GM21390 (cell line): ENCODE results near the gene RABGAP1.

Source experiments
- ATAC-seq: cut with Tn5 transposase; IDR thresholded peaks from one replicate; pipeline ENCODE4 v1.9.1; 2021; ENCODE audit not compliant: unreplicated experiment

RABGAP1 gene

GRCh38 chr9:123007269-123007668, 66.4 kb downstream of the RABGAP1 start:
- ATAC-seq = no peak

GRCh38 chr9:123008909-123009308, 68.1 kb downstream of the RABGAP1 start:
- ATAC-seq = no peak

GRCh38 chr9:123011380-123011779, 70.6 kb downstream of the RABGAP1 start:
- ATAC-seq = no peak

- ATAC-seq = no peak
Measured at GRCh38 chr9:123011878-123012528, 71.2 kb downstream of the RABGAP1 start.

GRCh38 chr9:123016631-123017030, 75.8 kb downstream of the RABGAP1 start:
- no peak for ATAC-seq

- no peak for ATAC-seq
Measured at GRCh38 chr9:123020796-123021195, 80.0 kb downstream of the RABGAP1 start.

- no peak for ATAC-seq
Measured at GRCh38 chr9:123026425-123026824, 85.6 kb downstream of the RABGAP1 start.

GRCh38 chr9:123027517-123027916, 86.7 kb downstream of the RABGAP1 start:
- ATAC-seq = no peak

GRCh38 chr9:123028136-123028535, 87.3 kb downstream of the RABGAP1 start:
- ATAC-seq = no peak

- no peak for ATAC-seq
Measured at GRCh38 chr9:123028973-123029372, 88.2 kb downstream of the RABGAP1 start.

- ATAC-seq = no peak
Measured at GRCh38 chr9:123031963-123032362, 91.1 kb downstream of the RABGAP1 start.

- ATAC-seq = no peak
Measured at GRCh38 chr9:123033352-123033751, 92.5 kb downstream of the RABGAP1 start, which contains the start of gene GPR21. Gene GPR21 (plus strand): TSS chr9:123033667. CDS start chr9:123034567, 900 bp downstream.

GRCh38 chr9:123033864-123034601, 93.2 kb downstream of the RABGAP1 start:
- no peak for ATAC-seq

- ATAC-seq = no peak
Measured at GRCh38 chr9:123034881-123035510, 94.2 kb downstream of the RABGAP1 start.

GRCh38 chr9:123035791-123036190, 95.0 kb downstream of the RABGAP1 start:
- ATAC-seq = no peak

- no peak for ATAC-seq
Measured at GRCh38 chr9:123036893-123037545, 96.2 kb downstream of the RABGAP1 start.

- no peak for ATAC-seq
Measured at GRCh38 chr9:123039617-123040219, 98.9 kb downstream of the RABGAP1 start.

- ATAC-seq = no peak
Measured at GRCh38 chr9:123040801-123041200, 100.0 kb downstream of the RABGAP1 start.

GRCh38 chr9:123041489-123041888, 100.7 kb downstream of the RABGAP1 start:
- ATAC-seq = no peak

GRCh38 chr9:123043081-123043939, 102.5 kb downstream of the RABGAP1 start:
- ATAC-seq = no peak
